CD4-positive, alpha-beta T cell treated with Interleukin-15 for 4 hours (primary cell): ENCODE data around the gene COTL1.

Experiments used
- DNase-seq: peaks from one replicate; pipeline ENCODE4 v3.0.0-alpha.2; 2020; ENCODE audit warnings: low spot score

The COTL1 gene

GRCh38 chr16:84596161-84596560 lies 21.7 kb downstream of the COTL1 start:
- no peak for DNase-seq

DNA sequence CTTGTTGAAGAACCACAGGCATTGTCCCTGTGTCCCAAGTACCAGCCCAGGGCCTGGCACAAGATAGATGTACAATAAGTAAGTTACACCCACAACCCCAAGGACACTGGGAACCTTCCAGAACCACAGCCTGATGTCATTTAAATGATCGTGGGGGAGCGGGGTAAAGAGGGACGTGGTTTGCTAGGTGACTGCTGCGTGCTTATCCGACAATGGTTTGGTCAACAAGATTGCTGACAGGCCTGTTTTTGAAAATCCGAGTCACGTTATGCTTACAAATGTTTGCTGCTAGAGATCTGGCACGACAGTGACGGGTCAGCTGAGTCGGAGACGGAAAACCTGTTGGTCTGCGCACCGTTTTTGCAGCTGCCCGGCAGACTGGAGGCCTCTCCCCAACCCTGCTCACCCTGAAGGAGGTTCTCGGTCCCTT lies 22.8 kb downstream of the COTL1 start:
- DNase-seq: peak; percentile 41

DNA sequence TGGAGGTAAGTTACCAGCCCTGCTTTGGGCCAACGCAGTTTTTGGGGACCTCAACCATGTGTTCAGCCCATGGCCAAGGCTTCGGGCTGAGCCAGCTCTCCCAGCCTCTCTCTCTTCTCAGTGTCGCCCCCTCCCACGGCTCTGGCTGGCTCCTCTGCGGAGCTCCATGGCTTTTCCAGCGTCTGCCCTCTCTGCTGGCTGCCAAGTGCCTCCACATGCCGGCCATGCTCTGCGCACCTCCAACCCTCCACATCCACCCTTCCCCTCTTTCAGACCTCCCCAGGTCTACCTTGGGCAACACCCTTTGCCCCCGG lies 23.2 kb downstream of the COTL1 start:
- no peak for DNase-seq

GRCh38 chr16:84593825-84594724 lies 23.8 kb downstream of the COTL1 start:
- DNase-seq: peak; percentile 85

DNA sequence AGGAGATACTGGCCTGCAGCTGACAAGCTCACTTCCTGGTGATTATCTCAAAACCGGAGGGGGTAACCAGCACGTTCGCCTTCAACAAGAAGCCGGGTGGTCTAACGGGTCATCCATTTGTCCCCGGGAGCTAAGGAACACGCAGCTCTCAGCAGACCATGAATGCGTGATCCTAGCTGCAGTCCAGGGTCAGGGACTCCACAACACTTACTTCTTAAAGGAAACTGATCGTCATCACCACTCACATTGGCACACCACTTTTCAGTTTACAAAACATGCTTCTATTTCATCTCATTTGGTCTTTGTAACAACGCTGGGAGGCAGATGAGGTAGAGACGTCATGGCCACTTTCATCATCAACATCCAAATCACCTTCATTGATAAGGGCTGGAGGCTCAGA lies 25.2 kb downstream of the COTL1 start:
- no peak for DNase-seq

- DNase-seq: no peak
Measured at GRCh38 chr16:84589975-84590719, 27.7 kb downstream of the COTL1 start.

DNA sequence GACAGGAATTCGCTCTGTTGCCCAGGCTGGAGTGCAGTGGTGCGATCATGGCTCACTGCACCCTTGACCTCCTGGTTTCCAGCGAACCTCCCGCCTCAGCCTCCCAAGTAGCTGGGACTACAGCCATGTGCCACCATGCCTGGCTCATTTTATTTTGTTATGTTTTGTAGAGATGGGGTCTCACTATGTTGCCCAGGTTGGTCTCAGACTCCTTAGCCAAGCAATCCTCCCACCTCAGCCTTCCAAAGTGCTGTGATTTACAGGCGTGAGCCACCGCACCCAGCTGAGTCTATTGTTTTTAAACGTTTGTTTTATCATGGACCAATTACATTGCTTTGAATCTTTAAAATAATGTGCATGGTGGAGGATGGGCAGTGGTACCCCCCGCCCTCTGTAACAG lies 28.9 kb downstream of the COTL1 start:
- no peak for DNase-seq

- no peak for DNase-seq
Measured at GRCh38 chr16:84585886-84586285, 32.0 kb downstream of the COTL1 start.

DNA sequence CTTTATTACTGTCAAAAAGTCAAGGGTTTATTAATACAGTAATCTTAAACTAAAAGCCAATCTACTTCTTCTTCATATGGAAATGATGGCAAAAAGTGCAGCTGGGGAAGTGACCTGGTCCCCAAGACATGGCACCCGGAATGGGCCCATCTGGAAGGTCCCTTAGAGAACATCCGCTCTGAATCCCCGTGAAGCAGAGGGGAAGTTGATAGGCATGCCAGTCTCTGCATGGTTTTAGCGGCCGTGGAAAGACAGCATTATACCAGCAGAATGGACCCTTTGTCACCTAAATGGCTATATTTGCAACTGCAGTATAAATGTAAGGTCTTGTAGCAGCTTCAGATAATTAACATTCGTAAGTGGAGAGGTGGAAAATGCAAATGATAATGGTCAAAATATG lies 32.4 kb downstream of the COTL1 start:
- DNase-seq: no peak

GRCh38 chr16:84584678-84585077 lies 33.2 kb downstream of the COTL1 start:
- no peak for DNase-seq

DNA sequence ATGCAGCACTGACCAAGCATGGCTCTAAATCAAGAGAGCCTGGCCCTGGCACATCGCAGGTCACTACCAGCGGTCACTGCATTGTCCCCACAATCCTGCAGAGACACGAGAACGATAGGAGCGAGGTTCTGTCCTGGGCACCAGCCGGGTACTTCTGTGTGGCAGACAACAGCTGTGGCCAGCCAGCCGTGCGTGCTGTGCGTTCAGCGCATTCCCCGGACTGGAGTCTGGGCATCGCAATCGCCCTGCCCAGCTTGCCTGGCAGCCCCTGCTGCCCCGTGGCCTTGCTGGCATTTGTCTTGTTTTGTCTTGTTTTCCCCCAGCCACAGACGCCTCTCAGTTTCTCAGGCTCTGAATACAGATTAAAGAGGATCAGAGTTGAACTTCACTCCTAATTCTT lies 33.9 kb downstream of the COTL1 start:
- no peak for DNase-seq

GRCh38 chr16:84582958-84583516 lies 34.8 kb downstream of the COTL1 start:
- DNase-seq: no peak

DNA sequence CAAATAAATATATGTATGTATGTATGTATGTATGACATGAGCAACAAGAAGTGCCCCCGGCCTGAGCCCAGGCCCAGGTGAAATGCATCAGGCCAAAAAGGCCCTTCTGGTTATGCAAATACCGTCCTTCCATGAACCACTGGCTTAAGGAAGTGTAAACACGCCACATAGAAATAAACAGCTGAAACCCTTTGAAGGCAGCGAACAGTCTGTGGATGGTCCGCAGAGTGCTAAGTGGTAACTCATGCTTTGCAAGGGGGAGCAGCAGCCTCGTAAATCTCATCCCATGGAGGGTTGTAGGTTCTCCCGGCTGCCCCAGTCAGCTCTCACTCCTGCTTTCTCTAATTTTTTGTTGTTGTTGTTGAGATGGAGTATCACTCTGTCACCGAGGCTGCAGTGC lies 36.7 kb downstream of the COTL1 start:
- DNase-seq: no peak

GRCh38 chr16:84579936-84580335 lies 37.9 kb downstream of the COTL1 start:
- no peak for DNase-seq

- no peak for DNase-seq
Measured at GRCh38 chr16:84578538-84579126, 39.2 kb downstream of the COTL1 start.

DNA sequence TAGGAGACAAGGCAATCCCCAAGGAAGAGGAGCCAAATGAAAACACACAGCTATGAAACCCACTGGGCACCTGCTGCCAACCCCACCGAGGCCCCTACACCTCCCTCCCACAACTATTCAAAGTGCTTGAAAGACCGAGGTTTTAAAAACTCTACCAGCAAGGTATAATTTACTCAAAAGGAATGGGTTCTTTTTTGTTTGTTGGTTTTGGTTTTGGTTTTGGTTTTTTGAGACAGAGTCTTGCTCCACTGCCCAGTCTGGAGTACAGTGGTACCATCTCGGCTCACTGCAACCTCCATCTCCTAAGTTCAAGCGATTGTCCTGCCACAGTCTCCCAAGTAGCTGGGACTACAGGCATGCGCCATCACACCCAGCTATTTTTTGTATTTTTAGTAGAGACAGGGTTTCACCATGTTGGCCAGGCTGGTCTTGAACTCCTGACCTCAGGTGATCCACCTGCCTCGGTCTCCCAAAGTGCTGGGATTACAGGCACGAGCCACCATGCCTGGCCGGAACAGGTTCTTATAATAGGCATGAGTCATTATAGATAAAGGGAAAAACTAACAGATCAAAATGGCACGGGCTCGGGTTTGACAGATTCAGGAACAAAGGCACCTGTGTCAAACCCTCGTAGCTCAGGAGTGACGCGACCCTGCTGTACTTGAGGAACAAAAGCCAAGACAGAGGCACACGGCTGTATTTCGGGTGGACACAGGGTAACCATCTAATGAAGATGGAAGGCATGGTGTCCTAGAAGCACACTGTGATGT lies 40.7 kb downstream of the COTL1 start:
- DNase-seq: no peak

- DNase-seq: no peak
Measured at GRCh38 chr16:84575914-84576313, 42.0 kb downstream of the COTL1 start.

DNA sequence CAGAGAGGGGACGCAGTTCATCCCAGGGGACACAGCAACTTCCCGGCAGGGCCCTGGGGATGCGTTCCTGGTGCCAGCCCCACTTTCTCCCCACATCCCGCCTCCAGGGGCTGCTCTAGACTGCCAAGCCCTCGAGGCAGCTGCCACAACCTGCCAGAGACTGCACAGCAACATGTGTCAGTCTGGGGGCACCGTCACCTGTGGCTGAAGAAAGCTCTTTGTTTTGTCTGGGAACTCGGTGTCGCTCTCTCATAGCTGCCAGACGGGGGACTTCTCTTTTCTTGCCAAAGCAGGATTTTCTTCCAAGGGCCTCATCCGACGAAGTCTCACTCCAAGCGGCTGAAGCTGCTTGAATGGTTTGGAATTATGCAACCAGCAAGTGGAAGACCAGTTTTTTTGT lies 43.7 kb downstream of the COTL1 start:
- no peak for DNase-seq

DNA sequence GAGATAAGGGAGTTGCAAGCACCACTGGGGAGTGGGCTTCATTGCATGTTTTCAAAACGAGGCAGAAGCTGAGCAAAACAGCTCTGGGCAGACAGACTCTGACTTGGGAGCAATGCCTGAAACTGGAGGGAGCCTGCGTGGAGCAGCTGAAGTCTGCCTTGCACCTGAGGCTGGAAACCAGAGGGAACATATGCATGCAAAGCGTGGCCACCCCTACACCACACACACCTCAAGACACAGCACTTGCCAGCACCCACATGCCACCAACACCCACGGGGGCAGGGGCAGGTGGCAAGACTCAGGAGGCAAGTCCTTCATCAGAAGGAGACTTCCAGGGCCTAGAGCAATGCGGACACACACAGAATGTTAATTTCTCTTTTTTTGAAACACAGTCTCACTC lies 45.8 kb downstream of the COTL1 start:
- DNase-seq: no peak

DNA sequence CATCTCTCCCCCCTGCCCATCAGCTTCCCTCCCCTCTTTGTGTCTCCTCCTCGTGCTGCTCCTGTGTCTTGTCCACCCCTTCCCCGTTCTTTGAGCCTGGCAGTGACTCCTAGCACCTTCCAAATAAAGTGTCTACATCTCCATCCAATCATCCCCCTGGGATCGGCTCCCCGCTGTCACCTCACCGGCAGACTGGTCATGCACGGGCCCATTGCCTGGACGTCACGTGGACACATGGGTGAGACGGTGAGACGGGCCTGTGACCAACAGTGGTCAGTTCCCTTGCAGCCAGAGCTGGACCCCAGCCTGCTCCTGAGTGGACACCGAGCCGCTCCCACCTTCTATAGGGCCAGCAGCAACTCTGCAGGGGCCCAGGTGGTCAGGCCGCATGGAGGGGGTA lies 46.4 kb downstream of the COTL1 start:
- DNase-seq: no peak

GRCh38 chr16:84570739-84571403 lies 47.0 kb downstream of the COTL1 start:
- no peak for DNase-seq
